Keratinocyte (primary cell): ENCODE results near the gene CBX7. TPM values are rescaled to one million over a fixed set of nuclear protein-coding genes. Genes with fewer than 3 reads are reported as not detected.

Source experiments
- DNase-seq: peaks from one replicate; pipeline ENCODE4 v3.0.0-alpha.2; 2011; ENCODE audit warnings: low read depth, missing footprints, low spot score
- FAIRE-seq: peaks from 2 replicates; lab custom pipeline; 2011; peaks lifted over from hg19 to GRCh38; lab: Jason Lieb, UNC
- H2AFZ ChIP-seq: 2 replicates; pipeline ENCODE4 v1.6.0; 2012; ENCODE audit warnings: low read length, control low read depth, inconsistent platforms; ENCODE audit not compliant: control insufficient read depth
- H3K27ac ChIP-seq: 2 replicates; pipeline ENCODE4 v1.5.1; 2011; ENCODE audit warnings: low read length; ENCODE audit not compliant: control insufficient read depth, insufficient read depth
- H3K27me3 ChIP-seq: 3 replicates; pipeline ENCODE4 v1.6.0; 2011; ENCODE audit warnings: low read length; ENCODE audit not compliant: control insufficient read depth, insufficient read depth; ENCODE audit errors: extremely low read depth
- H3K36me3 ChIP-seq, 2 experiments: 2 replicates in 1 of 2; 3 replicates in 1 of 2; pipeline ENCODE4 v1.5.1; 2011; ENCODE audit warnings: low read length in 2 of 2, mild to moderate bottlenecking in 1 of 2; ENCODE audit not compliant: control insufficient read depth in 2 of 2, insufficient read depth in 2 of 2; ENCODE audit errors: extremely low read depth in 1 of 2
- H3K4me1 ChIP-seq: 3 replicates; pipeline ENCODE4 v1.5.1; 2011; ENCODE audit warnings: low read length; ENCODE audit not compliant: control insufficient read depth, insufficient read depth; ENCODE audit errors: extremely low read depth
- H3K4me2 ChIP-seq: 3 replicates; pipeline ENCODE4 v1.6.0; 2011; ENCODE audit warnings: low read depth, low read length; ENCODE audit not compliant: control insufficient read depth, insufficient read depth; ENCODE audit errors: extremely low read depth
- H3K4me3 ChIP-seq, 3 experiments: fragments of 200-600 bp in 1 of 3; sonication (generic) in 1 of 3; 2 replicates in 2 of 3; 3 replicates in 1 of 3; pipeline ENCODE4 v1.5.1; 2011 to 2016; ENCODE audit warnings: low read length in 3 of 3, mild to moderate bottlenecking in 3 of 3, control low read depth in 2 of 3, inconsistent platforms in 1 of 3, low read depth in 1 of 3, mixed read lengths in 1 of 3, mixed run types in 1 of 3, moderate library complexity in 1 of 3; ENCODE audit not compliant: control insufficient read depth in 2 of 3, insufficient read depth in 2 of 3; ENCODE audit errors: extremely low read depth in 1 of 3
- H3K79me2 ChIP-seq: 2 replicates; pipeline ENCODE4 v1.6.0; 2012; ENCODE audit warnings: low read length; ENCODE audit not compliant: control insufficient read depth, insufficient read depth
- H3K9ac ChIP-seq: 3 replicates; pipeline ENCODE4 v1.6.0; 2011; ENCODE audit warnings: low read length; ENCODE audit not compliant: control insufficient read depth, insufficient read depth; ENCODE audit errors: extremely low read depth
- H3K9me1 ChIP-seq: 3 replicates; pipeline ENCODE4 v1.6.0; 2011; ENCODE audit warnings: low read length; ENCODE audit not compliant: control insufficient read depth, insufficient read depth; ENCODE audit errors: extremely low read depth
- H3K9me3 ChIP-seq: 2 replicates; pipeline ENCODE4 v1.5.1; 2012; ENCODE audit warnings: low read depth, low read length; ENCODE audit not compliant: control insufficient read depth
- H4K20me1 ChIP-seq: 3 replicates; pipeline ENCODE4 v1.6.0; 2011; ENCODE audit warnings: low read length; ENCODE audit not compliant: control insufficient read depth, insufficient read depth; ENCODE audit errors: extremely low read depth
- EZH2 ChIP-seq: IDR thresholded peaks from one replicate; pipeline ENCODE4 v1.6.1; 2012; ENCODE audit warnings: inconsistent platforms, mild to moderate bottlenecking, low read length, moderate library complexity
- dilution Hi-C: fragments of 300-500 bp; cut with MboI; formaldehyde crosslinking; loops from one replicate; pipeline ENCODE4 v1.7.0; 2020; ENCODE audit warnings: low sequenced_read_pairs; ENCODE audit not compliant: extremely low pct_ligation_motif_present
- polyA plus RNA-seq, 5 experiments: library from polyadenylated mRNA; depleted of rRNA in 3 of 5; stranded (reverse) in 3 of 5; stranded (forward) in 1 of 5; unstranded in 1 of 5; fragments of >200 nt; gene quantifications; 1 replicate in 1 of 5; 2 replicates in 3 of 5; 3 replicates in 1 of 5; pipeline versions ENCODE4 v1.2.1 to v1.2.3, GENCODE V29; 2011 to 2012; ENCODE audit warnings: missing spikeins in 2 of 5, low read depth in 1 of 5, low replicate concordance in 1 of 5
- TF ChIP-seq, protein P1 (sequence below), 3 experiments: IDR thresholded peaks in 1 of 3; conservative IDR thresholded peaks in 1 of 3; optimal IDR thresholded peaks in 1 of 3; 2 replicates in 2 of 3; 3 replicates in 1 of 3; pipeline versions ENCODE3 to v1.5.1; 2011; ENCODE audit warnings: low read length in 3 of 3, mild to moderate bottlenecking in 3 of 3, moderate library complexity in 2 of 3, control low read depth in 1 of 3, inconsistent platforms in 1 of 3; ENCODE audit not compliant: insufficient read depth in 2 of 3; ENCODE audit errors: extremely low read depth in 1 of 3

The CBX7 gene
- polyA plus RNA-seq, 1 donor (not counting 4 experiments of a cell fraction or from before 2014, with no cell fraction given), result 1.3 TPM

DNA sequence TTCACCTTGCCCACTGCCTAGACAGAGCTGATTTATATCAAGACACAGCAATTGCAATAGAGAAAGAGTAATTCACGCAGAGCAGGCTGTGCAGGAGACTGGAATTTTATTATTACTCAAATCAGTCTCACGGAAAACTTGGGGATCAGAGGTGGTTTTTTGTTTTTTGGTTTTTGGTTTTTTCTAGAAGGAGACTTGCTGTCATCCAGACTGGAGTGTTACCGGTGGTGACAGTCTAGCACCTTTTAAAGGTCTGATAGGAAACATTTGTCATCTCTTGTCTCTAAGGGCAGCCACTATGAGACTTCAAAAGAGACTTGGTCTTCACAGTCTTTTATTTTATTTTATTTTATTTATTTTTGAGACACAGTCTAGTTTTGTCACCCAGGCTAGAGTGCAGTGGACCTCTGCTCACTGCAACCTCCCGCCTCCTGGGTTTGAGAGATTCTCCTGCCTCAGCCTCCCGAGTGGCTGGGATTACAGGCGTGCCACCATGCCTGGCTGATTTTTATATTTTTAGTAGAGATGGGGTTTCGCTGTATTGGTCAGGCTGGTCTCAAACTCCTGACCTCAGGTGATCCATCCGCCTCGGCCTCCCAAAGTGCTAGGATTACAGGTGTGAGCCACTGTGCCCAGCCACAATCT, 36.4 kb downstream of the CBX7 start:
- H3K4me2 ChIP-seq, result no peak overlapping the region
- no peaks in the 10 kb centered on the region for H4K20me1 ChIP-seq
- no peak overlapping the region for H3K4me3 ChIP-seq
- H3K9me1 ChIP-seq, result no peaks in the 10 kb centered on the region
- no peaks in the 10 kb centered on the region for H3K79me2 ChIP-seq
- no peaks in the 10 kb centered on the region for H3K9me3 ChIP-seq
- H3K9ac ChIP-seq, result no peak overlapping the region
- DNase-seq, result no peak
- dilution Hi-C loops, result no loop called here
- no peak overlapping the region for H2AFZ ChIP-seq
- peaks cover 15% of the 10 kb centered on the region for H3K4me1 ChIP-seq
- FAIRE-seq, result no peak
- no peaks in the 10 kb centered on the region for H3K27me3 ChIP-seq
- no peak for TF ChIP-seq EZH2
- TF ChIP-seq, protein P1, sequence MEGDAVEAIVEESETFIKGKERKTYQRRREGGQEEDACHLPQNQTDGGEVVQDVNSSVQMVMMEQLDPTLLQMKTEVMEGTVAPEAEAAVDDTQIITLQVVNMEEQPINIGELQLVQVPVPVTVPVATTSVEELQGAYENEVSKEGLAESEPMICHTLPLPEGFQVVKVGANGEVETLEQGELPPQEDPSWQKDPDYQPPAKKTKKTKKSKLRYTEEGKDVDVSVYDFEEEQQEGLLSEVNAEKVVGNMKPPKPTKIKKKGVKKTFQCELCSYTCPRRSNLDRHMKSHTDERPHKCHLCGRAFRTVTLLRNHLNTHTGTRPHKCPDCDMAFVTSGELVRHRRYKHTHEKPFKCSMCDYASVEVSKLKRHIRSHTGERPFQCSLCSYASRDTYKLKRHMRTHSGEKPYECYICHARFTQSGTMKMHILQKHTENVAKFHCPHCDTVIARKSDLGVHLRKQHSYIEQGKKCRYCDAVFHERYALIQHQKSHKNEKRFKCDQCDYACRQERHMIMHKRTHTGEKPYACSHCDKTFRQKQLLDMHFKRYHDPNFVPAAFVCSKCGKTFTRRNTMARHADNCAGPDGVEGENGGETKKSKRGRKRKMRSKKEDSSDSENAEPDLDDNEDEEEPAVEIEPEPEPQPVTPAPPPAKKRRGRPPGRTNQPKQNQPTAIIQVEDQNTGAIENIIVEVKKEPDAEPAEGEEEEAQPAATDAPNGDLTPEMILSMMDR (optimal IDR thresholded peaks at IDR 0.05 in 1 of 3, IDR thresholded peaks at IDR 0.05 in 1 of 3, conservative IDR thresholded peaks at IDR 0.05 in 1 of 3; ENCODE audit: extremely low read depth in 1 of 3, insufficient read depth in 2 of 3, low read length in 3 of 3), result no peak
- no peak overlapping the region for H3K27ac ChIP-seq
- H3K36me3 ChIP-seq, result no peaks in the 10 kb centered on the region

DNA sequence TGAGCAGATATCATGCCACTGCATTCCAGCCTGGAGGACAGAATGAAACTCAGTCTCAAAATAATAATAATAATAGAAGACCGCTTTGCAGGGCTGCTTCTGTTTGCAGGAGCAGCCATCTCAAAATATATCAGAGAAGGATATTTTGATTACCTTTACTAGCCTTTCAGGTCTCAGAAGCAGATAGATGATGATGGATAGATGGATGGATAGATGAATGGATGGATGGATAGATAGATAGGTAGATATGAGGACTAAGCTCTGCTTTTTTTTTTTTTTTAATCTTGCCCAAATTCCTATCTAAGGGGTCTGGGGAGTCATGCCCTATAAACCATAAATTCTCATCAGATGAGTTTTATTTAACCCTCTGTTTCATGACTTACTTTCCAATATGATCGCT, 36.9 kb downstream of the CBX7 start:
- dilution Hi-C loops, result no loop called here
- no peaks in the 10 kb centered on the region for H3K79me2 ChIP-seq
- H3K27ac ChIP-seq, result no peak overlapping the region
- no peak overlapping the region for H3K9ac ChIP-seq
- H3K9me1 ChIP-seq, result no peaks in the 10 kb centered on the region
- peaks cover 18% of the 10 kb centered on the region for H3K4me1 ChIP-seq
- no peak overlapping the region for H2AFZ ChIP-seq
- no peaks in the 10 kb centered on the region for H4K20me1 ChIP-seq
- no peaks in the 10 kb centered on the region for H3K36me3 ChIP-seq
- FAIRE-seq (no peak), DNase-seq (no peak)
- H3K27me3 ChIP-seq, result no peaks in the 10 kb centered on the region
- no peaks in the 10 kb centered on the region for H3K9me3 ChIP-seq
- no peak overlapping the region for H3K4me2 ChIP-seq
- no peak overlapping the region for H3K4me3 ChIP-seq
- TF ChIP-seq, protein P1 (optimal IDR thresholded peaks at IDR 0.05 in 1 of 3, IDR thresholded peaks at IDR 0.05 in 1 of 3, conservative IDR thresholded peaks at IDR 0.05 in 1 of 3; ENCODE audit: extremely low read depth in 1 of 3, insufficient read depth in 2 of 3, low read length in 3 of 3), result no peak
- TF ChIP-seq EZH2, result no peak
